ENCODE data around the gene PXK.

PXK gene

DNA sequence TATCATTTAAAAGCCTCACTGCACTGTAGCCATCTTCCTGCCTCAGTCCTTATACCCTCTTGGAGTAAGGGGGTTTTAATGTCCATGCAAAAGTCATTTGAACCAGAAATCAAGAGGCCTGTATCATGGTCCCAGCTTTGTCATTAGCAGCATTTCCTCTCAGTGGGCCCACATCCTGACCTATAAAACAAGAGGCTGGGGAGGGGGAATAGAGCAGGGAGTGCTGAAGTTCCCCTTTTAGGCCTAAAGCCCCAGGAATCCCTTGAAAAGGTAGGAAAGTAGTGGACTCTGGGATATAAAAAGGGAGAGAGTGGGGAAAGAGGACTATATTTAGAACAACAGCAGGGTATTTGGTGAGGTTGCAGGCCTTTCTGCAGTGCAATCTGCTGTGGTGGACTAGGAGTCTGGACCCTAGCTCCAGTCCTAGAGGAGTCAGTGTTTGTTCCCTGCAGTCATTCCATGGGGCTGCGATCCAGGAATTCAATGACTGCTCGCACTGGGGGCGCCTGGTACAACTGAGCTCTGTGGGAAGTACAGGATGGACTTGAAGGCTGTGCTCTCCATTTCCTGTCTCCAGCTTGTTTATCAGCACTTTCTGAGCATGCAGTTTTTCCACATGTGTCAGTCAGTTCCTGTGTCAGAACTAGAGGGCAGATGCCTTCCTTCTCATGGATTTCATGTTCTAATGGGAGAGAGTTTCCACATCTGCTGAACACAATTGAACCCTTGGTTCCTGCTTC, 54.1 kb downstream of the PXK start:
- DNase-seq: no peak

DNA sequence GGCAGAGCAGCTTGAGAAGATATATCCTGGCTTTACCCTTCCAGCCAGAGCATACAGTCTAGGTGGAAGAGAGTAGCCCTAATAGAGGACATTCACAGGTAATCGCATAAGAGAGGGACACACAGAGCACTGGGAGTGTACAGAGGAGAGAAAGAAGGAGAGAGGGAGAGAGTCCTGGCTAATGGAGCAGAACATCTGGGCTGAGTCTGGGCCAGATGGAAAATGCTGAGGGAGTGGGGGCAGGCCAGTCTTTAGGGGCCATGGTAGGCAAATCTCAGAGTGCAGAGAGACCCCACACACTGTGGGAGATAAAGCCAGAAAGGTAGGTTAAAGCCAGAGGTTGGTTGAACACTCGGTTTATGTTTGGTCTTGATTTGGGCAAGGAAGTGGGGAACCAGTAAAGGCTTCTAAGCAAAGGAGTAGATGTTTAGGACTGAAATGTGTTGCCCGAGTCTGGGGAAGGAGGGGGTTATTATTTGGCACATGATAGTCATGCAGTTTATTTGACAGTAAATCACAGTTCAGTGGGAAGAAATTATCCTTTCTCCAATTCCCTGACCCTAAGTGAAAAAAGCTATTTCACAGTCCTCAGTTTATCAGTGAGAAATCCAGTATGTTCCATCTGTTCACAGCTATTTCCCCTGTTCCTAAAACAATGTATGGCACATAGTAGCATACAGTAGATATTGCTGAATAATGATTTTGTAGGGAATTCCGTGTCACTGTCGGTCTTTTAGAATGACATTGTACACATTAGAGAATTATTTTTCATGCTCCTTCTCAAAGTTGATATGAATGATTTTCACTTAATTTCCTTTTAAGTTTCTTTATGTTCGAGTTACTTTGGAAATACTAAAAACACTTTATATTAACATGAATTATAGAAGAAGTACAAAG, 55.2 kb downstream of the PXK start:
- DNase-seq: no peak

DNA sequence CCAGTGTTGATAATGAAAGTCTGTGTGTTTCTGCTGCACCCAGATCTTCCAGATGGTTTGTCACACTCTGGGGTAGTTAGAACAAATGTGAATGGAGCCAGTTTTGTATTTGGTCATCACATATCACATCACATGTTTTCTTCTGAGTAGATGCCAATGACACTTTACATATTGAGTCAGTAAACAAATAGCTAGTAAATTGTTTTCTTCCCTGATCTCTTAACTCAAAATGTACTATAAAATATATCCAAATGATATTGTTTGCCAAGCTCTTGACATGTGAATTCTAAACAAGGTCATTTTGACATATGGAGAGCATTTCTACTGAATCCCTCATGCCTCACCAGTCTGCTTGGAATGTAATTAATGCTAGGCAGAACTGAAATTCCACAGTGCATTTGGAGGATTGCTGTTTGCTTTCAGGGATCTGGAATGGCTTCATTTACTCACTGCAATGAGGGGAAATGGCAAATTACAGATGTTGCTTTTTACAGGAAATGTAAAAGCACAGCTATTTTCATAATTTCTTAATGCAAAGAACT, 55.9 kb downstream of the PXK start:
- DNase-seq: no peak

DNA sequence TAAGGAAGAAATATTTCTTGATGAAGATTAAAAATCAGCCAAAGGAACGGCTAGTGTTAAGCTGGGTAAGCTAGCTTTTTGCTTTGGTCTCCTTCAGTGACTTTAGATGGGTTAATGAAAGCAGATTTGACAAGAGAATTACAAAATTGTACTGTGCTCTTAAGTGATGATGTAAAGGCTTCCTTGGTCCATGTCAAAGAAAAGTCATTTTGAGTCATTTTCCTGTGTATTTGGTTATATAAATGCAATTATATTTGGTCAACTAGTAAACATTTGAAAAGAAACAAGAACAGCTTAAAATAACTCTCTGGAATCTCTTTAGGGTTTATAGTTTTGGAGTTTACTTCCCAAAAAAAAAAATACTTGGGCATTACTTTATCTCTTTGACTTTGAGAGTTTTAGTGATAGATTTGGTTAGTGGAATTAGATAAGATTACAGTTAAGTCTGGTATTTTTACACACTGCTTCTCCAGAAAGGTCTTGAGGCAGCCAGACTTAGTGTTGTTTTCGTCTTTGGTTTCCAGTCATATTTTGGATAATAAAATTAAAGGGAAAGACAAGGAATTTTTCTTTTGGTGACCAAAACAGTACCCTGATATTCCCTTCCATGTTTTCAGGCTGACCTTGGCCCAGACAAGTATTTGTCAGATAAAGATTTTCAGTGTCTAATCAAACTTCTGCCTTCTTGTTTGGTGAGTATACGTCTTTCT, 58.6 kb downstream of the PXK start:
- DNase-seq: no peak

DNA sequence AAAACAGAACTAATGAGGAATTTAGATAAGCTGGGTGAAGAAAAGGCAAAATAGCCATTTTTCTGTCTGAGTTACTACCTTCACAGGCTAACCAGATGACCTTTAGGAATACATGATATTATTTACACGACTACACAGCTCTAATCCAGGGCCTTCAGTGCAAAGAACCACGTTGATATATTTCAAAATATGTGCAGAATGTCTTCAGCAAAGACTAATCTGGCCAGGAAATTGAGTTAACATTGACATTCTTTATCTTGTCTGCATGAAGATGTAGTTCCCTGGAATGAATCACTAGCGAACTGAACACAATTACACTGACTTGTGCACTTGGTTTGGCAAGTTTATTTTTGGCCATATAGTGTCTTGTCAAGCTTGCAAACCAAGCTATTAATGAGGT, 59.5 kb downstream of the PXK start:
- DNase-seq: no peak

DNA sequence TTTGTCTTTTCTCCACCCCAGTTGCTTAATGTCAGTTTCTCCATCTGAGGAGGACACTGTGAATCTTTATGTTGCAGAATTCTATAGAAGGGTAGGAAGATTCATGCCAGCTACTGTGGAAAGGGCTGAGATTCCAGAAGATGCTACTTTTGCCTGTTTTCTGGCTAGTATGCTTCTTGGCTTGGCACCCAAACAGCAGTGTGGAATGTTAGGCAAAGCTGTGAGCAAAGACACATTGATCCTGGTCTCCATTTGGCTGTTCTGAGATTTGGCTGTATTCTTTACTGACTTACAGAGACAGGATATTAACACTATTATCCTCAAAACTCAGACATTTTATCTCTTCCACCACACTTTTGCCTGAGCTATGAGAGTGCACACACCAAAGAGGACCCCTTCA, 61.6 kb downstream of the PXK start:
- DNase-seq: no peak

DNA sequence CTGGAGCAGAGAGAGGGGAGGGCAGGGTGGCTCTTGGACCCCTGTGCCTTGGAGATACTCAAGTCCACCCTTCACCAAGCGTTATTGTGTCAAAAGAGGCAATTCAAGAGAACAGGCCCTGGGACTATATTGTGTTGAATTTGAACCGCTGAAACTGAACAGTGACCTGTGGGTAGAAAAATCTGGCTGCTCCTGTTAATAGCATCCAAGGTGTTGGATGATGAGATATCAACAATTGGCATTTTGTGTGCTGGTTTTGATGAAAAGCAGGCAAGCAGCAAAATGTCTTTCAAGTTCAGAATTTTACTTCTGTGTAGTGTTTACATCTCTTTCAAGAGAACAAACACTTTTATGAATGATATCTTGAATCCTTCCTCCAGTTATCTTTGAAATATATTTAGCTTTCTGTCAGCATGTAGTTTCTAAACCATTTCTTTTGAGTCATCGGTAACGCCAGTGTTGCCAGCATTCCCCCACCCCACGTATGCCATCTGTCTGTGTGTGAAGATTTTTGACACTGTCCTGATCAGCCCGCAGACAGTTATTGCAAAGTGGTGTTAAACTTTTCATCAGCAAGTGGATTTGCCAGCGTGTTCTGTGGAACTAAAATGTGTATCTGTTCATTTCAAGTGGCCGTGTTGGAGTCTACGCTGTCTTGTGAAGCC, 66.1 kb downstream of the PXK start:
- no peak for DNase-seq

DNA sequence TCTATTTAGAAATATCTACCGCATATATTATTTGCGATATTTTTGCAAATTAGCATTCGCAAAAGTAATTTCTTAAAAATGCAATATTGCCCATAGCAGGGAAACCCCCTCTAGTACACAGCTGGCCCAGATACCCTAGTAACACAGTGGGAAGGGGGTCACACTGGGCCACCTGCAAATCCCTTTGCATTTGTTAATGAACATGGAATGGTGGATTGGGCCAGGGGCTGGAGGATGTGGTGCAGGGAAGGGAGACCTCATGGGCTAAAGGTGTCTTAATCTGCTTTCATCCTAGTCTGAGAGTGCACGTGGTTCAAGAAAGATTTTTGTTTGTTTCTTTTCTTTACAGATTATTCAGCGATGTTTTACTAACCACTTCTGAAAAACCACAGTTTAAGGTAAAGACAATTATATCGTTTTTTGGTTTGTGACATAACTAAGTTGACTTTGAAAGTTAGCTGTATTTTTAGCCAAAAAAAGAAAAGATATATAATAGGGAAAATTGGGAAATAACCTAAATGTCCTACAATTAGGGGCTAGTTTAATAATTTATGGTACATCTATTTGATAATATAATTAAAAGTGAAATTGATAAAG, 70.9 kb downstream of the PXK start:
- DNase-seq: no peak

DNA sequence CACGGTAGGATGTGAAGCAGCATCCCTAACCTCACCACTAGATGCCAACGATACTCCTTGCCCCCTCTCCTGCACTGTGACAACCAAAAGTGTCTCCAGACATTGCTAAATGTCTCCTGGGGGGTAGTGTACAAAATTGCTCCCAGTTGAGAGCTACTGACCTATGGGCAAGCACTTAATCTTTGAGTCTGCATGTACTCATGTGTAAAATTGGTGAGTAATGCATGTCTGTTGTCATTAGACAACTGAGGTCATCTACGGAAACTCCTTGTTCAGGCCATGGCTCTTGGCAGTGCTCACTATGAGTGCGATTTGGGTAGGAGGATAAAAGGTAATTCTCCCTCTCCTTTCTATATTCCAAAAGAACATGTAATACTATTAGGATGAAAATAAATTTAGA, 71.7 kb downstream of the PXK start:
- DNase-seq: no peak

DNA sequence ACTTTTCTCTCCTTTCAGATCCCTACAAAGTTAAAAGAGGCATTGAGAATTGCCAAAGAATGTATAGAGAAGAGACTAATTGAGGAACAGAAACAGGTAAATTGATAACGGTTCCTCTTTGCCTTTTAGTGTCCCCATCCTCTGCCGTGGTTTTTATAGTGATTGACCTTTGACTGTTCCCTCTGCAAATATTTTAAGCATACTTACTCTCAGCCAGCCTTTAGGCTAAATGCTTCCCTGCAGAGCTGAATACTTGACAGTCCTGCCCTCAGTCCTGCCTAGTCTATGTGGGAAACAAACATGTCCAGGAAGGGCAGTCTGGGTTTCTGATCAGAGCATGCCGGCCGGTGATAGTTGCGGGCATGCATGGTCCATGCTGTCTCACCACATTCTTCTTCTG, 76.2 kb downstream of the PXK start:
- DNase-seq: no peak

DNA sequence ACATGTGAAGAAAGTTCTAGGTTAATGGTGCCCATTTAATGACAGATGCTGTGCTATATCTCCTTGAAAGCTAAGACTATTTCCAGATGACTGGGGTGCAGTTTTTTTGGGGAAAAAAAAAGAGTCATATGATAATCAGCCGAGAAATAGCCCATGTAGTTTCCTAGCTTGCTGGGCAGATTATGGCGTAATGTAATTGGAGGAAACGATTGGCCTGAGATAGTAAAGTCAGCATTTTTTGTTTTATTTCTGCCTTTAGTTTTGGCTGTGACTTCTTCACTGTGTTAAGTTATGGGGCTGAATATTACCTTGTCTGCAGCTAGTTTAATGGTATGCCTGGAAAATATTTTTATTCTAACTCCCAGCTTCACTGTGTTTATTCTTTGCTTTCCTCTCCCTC, 77.0 kb downstream of the PXK start:
- no peak for DNase-seq

DNA sequence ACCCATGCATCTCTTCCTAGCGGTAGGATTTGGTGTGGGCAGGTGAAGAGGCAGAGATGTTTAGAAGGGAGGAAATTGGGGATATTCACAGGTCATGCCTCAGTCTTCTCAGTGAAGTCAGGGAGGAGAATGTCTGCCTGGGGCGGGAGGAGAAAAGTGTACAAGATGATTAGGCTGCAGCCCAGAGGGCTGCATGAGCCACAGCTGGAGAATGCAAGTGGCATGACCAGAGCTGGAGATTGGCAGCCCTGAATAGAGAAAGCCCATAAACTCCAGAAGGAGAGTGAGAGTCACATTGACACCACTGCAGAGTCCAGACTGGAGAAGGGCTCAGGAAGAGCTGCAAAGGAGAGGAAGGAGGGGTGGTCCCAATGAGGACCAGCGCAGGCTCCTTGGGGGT, 78.3 kb downstream of the PXK start:
- no peak for DNase-seq

DNA sequence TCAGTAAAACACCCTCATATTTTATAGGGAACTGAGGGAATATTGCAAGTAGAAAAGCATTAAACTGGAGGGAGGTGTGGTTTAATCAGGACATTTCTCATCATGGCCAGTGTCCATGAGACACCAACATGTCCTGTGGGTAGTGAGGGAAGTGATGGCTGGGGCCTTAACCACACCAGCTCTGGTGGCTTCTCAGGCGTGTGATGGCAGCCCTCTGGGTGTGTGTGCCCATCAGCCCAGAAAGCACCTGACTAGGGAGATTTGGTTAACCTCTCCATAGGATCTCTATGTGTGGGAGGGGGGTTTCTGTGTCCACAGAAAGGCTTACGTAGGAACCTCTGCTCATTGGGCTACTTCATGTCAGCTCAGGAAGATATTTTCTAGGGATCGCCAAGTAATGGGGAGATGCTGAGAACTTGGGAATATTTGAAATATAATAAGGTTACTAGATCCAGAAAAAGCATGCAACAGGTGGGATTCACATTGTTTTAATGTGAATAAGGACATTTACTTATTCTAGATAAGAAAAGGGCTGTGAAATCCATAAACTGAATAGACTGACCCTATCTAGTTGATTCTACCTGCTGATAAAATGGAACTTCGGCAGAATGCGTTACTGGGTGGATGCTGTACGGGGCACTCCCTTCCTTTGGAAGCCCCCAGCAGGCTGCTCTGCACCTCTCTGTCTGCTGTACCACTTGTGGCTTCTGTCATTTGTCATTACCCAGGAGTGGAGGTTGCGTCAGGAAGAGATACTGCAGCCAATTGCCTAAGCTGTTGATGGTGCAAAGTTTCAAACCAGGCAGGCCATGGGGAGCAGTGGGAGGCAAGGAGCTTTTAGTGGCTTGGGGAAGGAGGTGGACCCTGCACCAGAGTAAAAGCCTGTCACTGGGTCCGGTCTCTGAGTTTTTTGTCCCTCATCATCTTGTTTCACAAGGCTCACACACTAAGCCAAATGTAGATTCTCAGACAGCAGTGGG, 79.4 kb downstream of the PXK start:
- no peak for DNase-seq

DNA sequence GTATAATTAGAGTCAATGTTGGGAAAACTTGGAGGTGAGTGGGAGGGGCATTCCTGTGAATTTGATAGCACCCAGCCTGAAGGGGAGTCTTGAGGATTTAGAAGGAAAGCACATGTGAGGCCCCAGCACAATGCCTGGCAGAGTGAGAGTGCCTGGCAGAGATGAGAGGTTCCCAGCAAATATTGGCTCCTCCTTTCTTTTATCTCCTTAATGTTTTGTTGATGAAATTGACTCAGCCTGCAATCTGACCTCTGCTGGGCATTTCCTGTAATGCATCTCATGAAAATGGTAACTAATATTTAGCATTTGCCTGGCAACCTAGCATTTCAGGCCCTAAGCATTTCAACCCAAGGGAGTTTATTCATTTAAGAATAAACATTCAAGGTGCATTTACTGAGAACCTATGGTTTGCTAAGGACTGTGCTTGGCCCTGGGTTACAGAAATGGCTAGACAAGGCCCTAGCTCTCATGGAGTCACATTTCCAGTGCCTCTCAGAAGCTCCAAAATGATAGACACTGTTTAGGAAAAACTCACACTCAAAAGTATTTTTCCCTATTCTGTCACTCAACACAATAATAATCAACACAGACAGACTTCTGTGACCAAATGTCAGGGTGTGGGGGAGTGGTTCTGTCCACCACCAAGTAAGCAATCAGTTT, 82.0 kb downstream of the PXK start:
- DNase-seq: peak; percentile 48

DNA sequence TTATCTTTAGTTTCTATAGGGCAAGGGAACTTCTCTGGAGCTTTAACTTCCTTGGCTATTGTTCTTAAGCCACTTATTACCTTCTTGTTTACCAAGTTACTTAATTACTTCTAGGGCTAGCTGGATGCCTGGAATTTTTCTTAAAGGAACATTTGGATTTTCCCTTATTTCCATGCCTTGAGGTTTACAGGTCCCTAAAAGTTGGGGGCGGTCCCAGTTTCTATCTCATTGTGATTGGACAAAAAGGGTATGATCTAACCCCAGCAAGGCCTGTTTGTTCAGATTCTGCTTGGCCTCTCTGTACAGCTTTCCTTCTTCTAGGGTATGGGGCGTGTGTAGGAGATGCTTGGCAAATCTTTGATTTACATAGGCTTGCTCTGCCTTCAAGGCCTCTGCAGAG, 83.5 kb downstream of the PXK start:
- no peak for DNase-seq

DNA sequence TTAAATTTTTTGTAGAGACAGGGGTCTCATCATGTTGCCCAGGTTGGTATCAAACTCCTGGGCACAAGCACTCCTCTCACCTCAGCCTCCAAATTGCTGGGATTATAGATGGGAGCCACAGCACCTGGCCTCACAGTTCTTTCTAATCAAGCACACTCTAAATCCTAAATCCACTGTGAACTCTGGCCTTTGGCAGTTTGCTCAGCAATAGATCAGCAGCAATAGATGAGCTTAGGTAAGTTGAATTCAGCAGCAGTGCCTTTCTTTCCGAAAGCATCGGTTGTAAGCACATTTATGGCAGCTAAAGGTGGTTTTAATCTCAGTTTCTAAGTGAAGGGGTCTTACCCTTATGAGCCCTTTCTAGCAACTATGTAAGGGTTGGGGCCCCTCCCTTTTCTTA, 84.4 kb downstream of the PXK start:
- no peak for DNase-seq

DNA sequence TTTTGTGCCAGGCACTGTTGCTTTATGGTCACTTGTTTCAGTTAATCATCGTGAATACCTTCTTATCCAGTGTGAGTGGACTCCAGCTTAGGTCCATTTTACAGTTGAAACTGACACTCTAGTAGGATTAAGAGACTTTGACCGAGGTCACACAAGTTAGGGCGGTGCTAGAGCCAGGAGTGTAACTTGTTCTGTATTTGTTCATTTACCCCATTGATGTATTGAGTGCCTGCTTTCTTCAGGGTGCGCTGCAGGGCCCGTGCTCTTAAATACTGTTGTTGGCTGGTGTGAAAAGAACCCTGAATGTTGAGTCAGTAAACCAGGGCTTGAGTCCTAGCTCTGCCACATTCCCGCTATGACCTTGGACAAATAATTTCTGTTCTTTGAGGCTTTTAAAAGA, 85.5 kb downstream of the PXK start:
- DNase-seq: no peak

DNA sequence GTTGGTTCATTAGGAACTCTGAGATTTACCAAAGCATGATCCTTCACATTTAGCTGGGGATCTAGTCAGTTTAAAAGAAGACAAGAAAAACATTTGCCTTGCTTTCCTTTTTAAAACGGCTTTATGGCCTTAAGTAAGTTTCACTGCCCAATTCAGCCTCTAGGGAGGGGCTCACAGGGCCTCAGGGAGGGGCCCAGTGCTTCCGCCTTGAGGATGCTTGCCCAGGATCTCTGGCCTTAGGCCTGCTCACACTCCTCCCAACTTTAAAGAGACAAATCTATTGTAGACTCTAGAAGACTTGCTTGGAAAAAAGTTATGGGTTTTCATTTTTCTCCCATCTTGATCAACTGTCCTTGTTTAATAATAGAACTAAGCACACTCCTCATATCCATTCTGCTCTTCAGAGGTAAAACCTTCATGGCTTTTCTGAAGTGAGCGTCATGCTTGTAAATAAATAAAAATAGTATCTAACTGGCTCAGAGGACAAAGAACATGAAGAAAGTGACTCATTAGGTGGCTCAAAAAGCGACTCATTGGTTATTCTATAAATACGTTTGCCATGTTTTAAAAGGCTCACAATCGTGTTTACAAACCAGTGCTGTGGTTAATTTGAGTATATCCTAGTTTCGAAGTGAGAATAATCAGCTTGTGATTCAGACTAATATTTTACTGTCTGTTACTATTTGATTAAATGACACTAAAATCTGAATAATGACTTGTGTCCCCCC, 87.3 kb downstream of the PXK start:
- DNase-seq: no peak

DNA sequence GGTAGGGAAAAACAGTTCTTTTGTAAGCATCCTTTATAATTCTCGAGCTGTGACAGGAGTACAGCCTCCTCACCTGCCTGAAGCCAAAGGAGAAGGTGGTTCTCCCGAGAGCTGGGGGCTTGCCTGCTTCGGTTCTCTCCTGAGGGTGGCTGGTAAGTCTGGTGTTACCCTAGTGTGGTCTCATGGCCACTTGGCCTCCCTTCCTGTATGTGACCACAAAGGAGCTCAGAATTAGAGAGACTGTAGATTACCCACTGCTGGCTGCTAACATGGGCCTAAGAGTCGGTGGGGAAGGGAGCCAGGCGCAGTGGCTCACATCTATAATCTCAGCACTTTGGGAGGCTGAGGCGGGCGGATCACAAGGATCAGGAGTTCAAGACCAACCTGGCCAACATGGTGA, 88.3 kb downstream of the PXK start:
- DNase-seq: no peak

DNA sequence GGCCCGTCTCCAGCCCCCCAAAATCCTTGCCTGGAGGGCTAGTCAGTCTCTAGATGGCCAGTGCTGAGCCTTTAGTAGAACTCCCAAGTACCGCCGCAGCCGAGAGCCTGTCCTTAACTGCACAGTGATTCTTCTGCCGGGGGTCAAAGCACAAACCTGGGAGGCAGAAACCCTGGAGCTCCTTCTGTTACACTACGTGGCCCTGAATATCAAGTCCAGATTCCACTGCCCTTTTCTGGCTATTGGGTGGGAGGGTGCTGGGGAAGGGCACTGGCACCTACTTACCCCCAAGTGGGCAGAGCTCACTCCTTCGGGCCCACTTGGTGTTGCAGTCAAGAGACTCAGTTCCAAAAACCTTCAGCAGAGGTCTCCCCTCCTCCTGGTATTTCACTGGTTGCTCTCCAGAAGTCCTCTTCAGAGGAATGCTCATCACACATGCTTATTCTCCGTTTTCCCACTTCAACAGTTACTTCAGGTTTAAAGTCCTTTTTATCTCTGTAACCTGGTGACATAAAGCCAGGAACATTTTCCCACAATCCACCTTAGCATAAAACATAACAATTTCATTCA, 90.1 kb downstream of the PXK start:
- DNase-seq: no peak
